OCI-LY3 (cell line): Measurements from ENCODE around the gene SLC38A2.

ENCODE experiments used
- EZH2phosphoT487 ChIP-seq: fragments of 200-600 bp; shearing (Covaris generic); IDR thresholded peaks from 2 replicates; pipeline ENCODE4 v1.6.1; 2018; ENCODE audit warnings: antibody characterized with exemption, mixed run types, low read depth
- TF ChIP-seq, protein P1 (sequence below): fragments of 200-600, 300-600 bp; sonication (generic); IDR thresholded peaks from 2 replicates; pipeline ENCODE4 v1.5.1; 2014; ENCODE audit warnings: antibody characterized with exemption, low read length, low read depth

DNA sequence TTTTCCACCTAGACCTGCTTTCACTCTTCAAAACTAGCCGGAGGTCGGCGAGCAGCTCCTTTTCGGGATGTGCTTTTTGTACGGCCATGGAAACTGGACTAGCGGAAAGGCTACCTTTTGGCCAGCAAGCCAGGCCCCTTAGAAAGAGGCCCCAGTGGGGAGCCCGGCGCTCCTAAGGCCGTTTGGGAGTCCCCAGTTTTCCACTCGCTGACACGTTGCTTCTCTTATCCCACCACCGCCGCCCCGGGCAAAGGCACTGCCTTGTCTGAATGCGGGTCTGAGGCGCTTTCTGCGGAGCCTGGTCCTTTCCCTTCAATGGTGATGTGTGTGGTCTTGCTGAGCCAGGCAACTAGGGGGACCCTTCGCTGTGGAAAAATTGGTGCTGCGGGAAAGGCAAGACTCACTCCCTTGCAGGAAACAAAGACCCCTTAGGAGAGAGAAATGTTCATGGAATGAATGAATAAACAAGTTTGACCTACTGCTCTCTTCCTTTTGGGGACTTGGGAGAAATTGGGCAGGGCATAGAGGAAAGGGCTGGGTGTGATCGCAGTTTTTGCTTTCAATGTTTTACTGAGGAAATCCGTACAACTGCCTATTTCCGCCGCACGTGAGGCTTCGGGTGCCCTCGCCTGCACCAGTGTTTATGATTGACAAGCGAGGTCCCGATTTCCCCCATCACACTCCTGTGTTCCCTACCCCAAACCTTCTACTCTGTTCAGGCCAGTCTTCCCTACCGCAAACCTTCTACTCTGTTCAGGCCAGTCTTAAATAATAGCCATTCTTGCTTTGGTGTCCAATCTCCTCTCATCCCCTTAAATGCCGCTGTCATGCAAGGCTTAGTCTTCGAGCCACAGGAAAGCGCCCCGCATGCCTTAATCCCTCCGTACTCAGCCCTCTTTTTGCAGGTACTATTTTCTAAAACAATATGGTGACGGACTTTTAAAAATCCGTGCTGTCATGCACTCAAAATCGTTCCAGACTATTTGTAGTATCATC, 1.0 kb upstream of the SLC38A2 start:
- TF ChIP-seq, protein P1, sequence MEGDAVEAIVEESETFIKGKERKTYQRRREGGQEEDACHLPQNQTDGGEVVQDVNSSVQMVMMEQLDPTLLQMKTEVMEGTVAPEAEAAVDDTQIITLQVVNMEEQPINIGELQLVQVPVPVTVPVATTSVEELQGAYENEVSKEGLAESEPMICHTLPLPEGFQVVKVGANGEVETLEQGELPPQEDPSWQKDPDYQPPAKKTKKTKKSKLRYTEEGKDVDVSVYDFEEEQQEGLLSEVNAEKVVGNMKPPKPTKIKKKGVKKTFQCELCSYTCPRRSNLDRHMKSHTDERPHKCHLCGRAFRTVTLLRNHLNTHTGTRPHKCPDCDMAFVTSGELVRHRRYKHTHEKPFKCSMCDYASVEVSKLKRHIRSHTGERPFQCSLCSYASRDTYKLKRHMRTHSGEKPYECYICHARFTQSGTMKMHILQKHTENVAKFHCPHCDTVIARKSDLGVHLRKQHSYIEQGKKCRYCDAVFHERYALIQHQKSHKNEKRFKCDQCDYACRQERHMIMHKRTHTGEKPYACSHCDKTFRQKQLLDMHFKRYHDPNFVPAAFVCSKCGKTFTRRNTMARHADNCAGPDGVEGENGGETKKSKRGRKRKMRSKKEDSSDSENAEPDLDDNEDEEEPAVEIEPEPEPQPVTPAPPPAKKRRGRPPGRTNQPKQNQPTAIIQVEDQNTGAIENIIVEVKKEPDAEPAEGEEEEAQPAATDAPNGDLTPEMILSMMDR: 0 out of 2 replicates have a peak, but pooled peaks have one; percentile 7
- TF ChIP-seq EZH2phosphoT487: no peak
